GM19240 (cell line): Measurements from ENCODE around the gene MYCBP2.
"Not testable (repeated sequence)": the region's sequence is repeated elsewhere in the genome, so short reads cannot be mapped to it uniquely, and the experiment has no call there.

ENCODE experiments used
- DNase-seq: peaks from one replicate; pipeline ENCODE4 v3.0.0; 2011; ENCODE audit warnings: low spot score; ENCODE audit not compliant: insufficient read length

The MYCBP2 gene

GRCh38 chr13:77326905-77327604 is at the start of gene MYCBP2:
MYCBP2 (minus strand) TSS chr13:77327094; CDS start chr13:77326775, 319 bp downstream.
- DNase-seq: peak; percentile 86

GRCh38 chr13:77375560-77376108 is 48.7 kb upstream of the MYCBP2 start:
- no peak for DNase-seq

- DNase-seq: no peak
Observed at GRCh38 chr13:77374786-77375185, 47.9 kb upstream of the MYCBP2 start.

- DNase-seq: no peak
Observed at GRCh38 chr13:77374339-77374738, 47.4 kb upstream of the MYCBP2 start.

- no peak for DNase-seq
Observed at GRCh38 chr13:77373502-77373901, 46.6 kb upstream of the MYCBP2 start.

- DNase-seq: no peak
Observed at GRCh38 chr13:77372275-77372674, 45.4 kb upstream of the MYCBP2 start.

- DNase-seq: no peak
Observed at GRCh38 chr13:77370888-77371287, 44.0 kb upstream of the MYCBP2 start.

- DNase-seq: no peak
Observed at GRCh38 chr13:77362166-77362565, 35.3 kb upstream of the MYCBP2 start.

GRCh38 chr13:77360032-77360685 is 33.3 kb upstream of the MYCBP2 start:
- no peak for DNase-seq

- no peak for DNase-seq
Observed at GRCh38 chr13:77359171-77359570, 32.3 kb upstream of the MYCBP2 start.

- DNase-seq: no peak
Observed at GRCh38 chr13:77358001-77358400, 31.1 kb upstream of the MYCBP2 start.

- DNase-seq: no peak
Observed at GRCh38 chr13:77356155-77356554, 29.3 kb upstream of the MYCBP2 start.

GRCh38 chr13:77353995-77354394 is 27.1 kb upstream of the MYCBP2 start:
- DNase-seq: no peak

- no peak for DNase-seq
Observed at GRCh38 chr13:77351315-77351714, 24.4 kb upstream of the MYCBP2 start.

- DNase-seq: no peak
Observed at GRCh38 chr13:77350811-77351210, 23.9 kb upstream of the MYCBP2 start.

- DNase-seq: no peak
Observed at GRCh38 chr13:77349365-77349764, 22.5 kb upstream of the MYCBP2 start.

GRCh38 chr13:77347351-77347750 is 20.5 kb upstream of the MYCBP2 start:
- not testable (repeated sequence) for DNase-seq

GRCh38 chr13:77345150-77345780 is 18.4 kb upstream of the MYCBP2 start:
- no peak for DNase-seq

GRCh38 chr13:77343841-77344240 is 16.9 kb upstream of the MYCBP2 start:
- DNase-seq: no peak

GRCh38 chr13:77339408-77339807 is 12.5 kb upstream of the MYCBP2 start:
- DNase-seq: no peak

GRCh38 chr13:77338961-77339401 is 12.1 kb upstream of the MYCBP2 start:
- no peak for DNase-seq

GRCh38 chr13:77338329-77338728 is 11.4 kb upstream of the MYCBP2 start:
- DNase-seq: no peak
